GM23338 (cell line): ENCODE measurements around the gene PPP4R1. TPM values are rescaled to one million over a fixed set of nuclear protein-coding genes. Genes with fewer than 3 reads are reported as not detected.

Experiments used
- ATAC-seq: fragments of 200-7000 bp; cut with Tn5 transposase; 3 replicates; pipeline ENCODE4 v1.9.1; 2020
- DNase-seq: peaks from one replicate; pipeline ENCODE4 v3.0.0-alpha.2; 2015; ENCODE audit warnings: low spot score
- H2AFZ ChIP-seq: fragments of 200-600 bp; sonication (generic); 2 replicates; pipeline ENCODE4 v1.8.0; 2016; ENCODE audit warnings: antibody characterized with exemption, mild to moderate bottlenecking, moderate library complexity
- H3F3A ChIP-seq: fragments of 200-600 bp; sonication (generic); replicated peaks from 2 replicates; pipeline ENCODE4 v1.8.0; 2017; ENCODE audit warnings: antibody characterized with exemption, mixed run types, low read depth
- H3K27ac ChIP-seq: fragments of 200-600 bp; sonication (generic); 2 replicates; pipeline ENCODE4 v1.6.1; 2016; ENCODE audit warnings: low read depth
- H3K27me3 ChIP-seq: fragments of 200-600 bp; sonication (generic); 2 replicates; pipeline ENCODE4 v1.8.0; 2016; ENCODE audit warnings: mild to moderate bottlenecking, mixed run types, moderate library complexity; ENCODE audit not compliant: insufficient read depth
- H3K36me3 ChIP-seq: fragments of 200-600 bp; sonication (generic); 2 replicates; pipeline ENCODE4 v1.8.0; 2016; ENCODE audit warnings: mild to moderate bottlenecking; ENCODE audit not compliant: insufficient read depth
- H3K4me1 ChIP-seq: fragments of 200-600 bp; sonication (generic); 2 replicates; pipeline ENCODE4 v1.8.0; 2016; ENCODE audit warnings: mild to moderate bottlenecking, moderate library complexity; ENCODE audit not compliant: insufficient read depth
- H3K4me2 ChIP-seq: fragments of 200-600 bp; sonication (generic); 2 replicates; pipeline ENCODE4 v1.7.1; 2017; ENCODE audit warnings: mixed run types
- H3K4me3 ChIP-seq: fragments of 200-600 bp; sonication (generic); 2 replicates; pipeline ENCODE4 v1.6.1; 2016; ENCODE audit warnings: mixed run types
- H3K79me2 ChIP-seq: fragments of 200-600 bp; sonication (generic); replicated peaks from 2 replicates; pipeline ENCODE4 v1.8.0; 2017; ENCODE audit warnings: mild to moderate bottlenecking; ENCODE audit not compliant: insufficient read depth
- H3K9me2 ChIP-seq: fragments of 200-600 bp; sonication (generic); 2 replicates; pipeline ENCODE4 v1.8.0; 2017; ENCODE audit not compliant: insufficient read depth
- H4K20me1 ChIP-seq: fragments of 200-600 bp; sonication (generic); replicated peaks from 2 replicates; pipeline ENCODE4 v1.8.0; 2017; ENCODE audit warnings: mild to moderate bottlenecking; ENCODE audit not compliant: insufficient read depth
- H3K27ac Mint-ChIP-seq: 2 replicates; pipeline ENCODE4 v1.8.0; 2020; ENCODE audit warnings: inconsistent platforms, mild to moderate bottlenecking, moderate library complexity, mixed read lengths
- H3K27me3 Mint-ChIP-seq: 3 replicates; pipeline ENCODE4 v1.8.0; 2022; ENCODE audit warnings: low read depth, mild to moderate bottlenecking, moderate library complexity, mixed read lengths, inconsistent platforms; ENCODE audit not compliant: insufficient read depth, poor library complexity
- H3K36me3 Mint-ChIP-seq: 3 replicates; pipeline ENCODE4 v1.8.0; 2021; ENCODE audit warnings: low read depth, mild to moderate bottlenecking, inconsistent platforms, moderate library complexity, mixed read lengths
- H3K4me1 Mint-ChIP-seq: 3 replicates; pipeline ENCODE4 v1.8.0; 2020; ENCODE audit warnings: mild to moderate bottlenecking, inconsistent platforms, mixed read lengths
- H3K4me3 Mint-ChIP-seq: 3 replicates; pipeline ENCODE4 v1.8.0; 2021; ENCODE audit warnings: moderate library complexity, mild to moderate bottlenecking, inconsistent platforms, mixed read lengths
- H3K9me3 Mint-ChIP-seq: 3 replicates; pipeline ENCODE4 v1.8.0; 2020; ENCODE audit warnings: moderate library complexity, mild to moderate bottlenecking, inconsistent platforms, mixed read lengths
- CTCF ChIP-seq, 2 experiments: fragments of 200-600 bp in 1 of 2; sonication (generic) in 1 of 2; conservative IDR thresholded peaks; 2 replicates each; pipeline versions ENCODE4 v1.5.1 to v1.6.1; 2016 to 2017; ENCODE audit warnings: antibody characterized with exemption in 2 of 2, low read depth in 2 of 2, mild to moderate bottlenecking in 2 of 2, moderate library complexity in 1 of 2
- EZH2 ChIP-seq: fragments of 200-600 bp; sonication (generic); IDR thresholded peaks from one replicate; pipeline ENCODE4 v1.8.0; 2017; ENCODE audit warnings: antibody characterized with exemption, mild to moderate bottlenecking, low read depth; ENCODE audit not compliant: unreplicated experiment
- JUNB ChIP-seq: IDR thresholded peaks from one replicate; pipeline ENCODE4 v1.6.1; 2016; ENCODE audit warnings: antibody characterized with exemption; ENCODE audit not compliant: unreplicated experiment
- NANOG ChIP-seq: IDR thresholded peaks from 2 replicates; pipeline ENCODE4 v1.6.1; 2016; ENCODE audit warnings: antibody characterized with exemption, borderline replicate concordance
- POLR2AphosphoS5 ChIP-seq: IDR thresholded peaks from 2 replicates; pipeline ENCODE4 v1.6.1; 2016; ENCODE audit warnings: antibody characterized with exemption, low read depth
- REST ChIP-seq: IDR thresholded peaks from one replicate; pipeline ENCODE4 v1.6.1; 2018; ENCODE audit warnings: antibody characterized with exemption; ENCODE audit not compliant: unreplicated experiment
- STAT1 ChIP-seq: IDR thresholded peaks from one replicate; pipeline ENCODE4 v1.6.1; 2016; ENCODE audit warnings: antibody characterized with exemption; ENCODE audit not compliant: unreplicated experiment
- ZNF114 ChIP-seq: fragments of 250-450 bp; sonication (Bioruptor Pico); IDR thresholded peaks from 2 replicates; pipeline ENCODE4 v1.5.0; 2020; ENCODE audit warnings: mild to moderate bottlenecking, moderate library complexity
- ZNF331 ChIP-seq: fragments of 250-450 bp; sonication (Bioruptor Pico); IDR thresholded peaks from 2 replicates; pipeline ENCODE4 v1.5.0; 2020; ENCODE audit warnings: low read depth, mild to moderate bottlenecking, moderate library complexity
- polyA plus RNA-seq: library from polyadenylated mRNA; unstranded; fragments of >200 nt; fragmentation: Nextera tagmentation; extraction: Ambion mirVana; gene quantifications from 2 replicates; pipeline ENCODE4 v1.2.1, GENCODE V29; 2016
- total RNA-seq: library from RNA; depleted of rRNA; stranded (reverse); fragments of >200 nt; shearing (Covaris generic); gene quantifications from 2 replicates; pipeline ENCODE4 v1.2.3, GENCODE V29; 2014
- TF ChIP-seq, protein P1 (sequence below): IDR thresholded peaks from 2 replicates; pipeline ENCODE4 v1.6.1; 2016; ENCODE audit warnings: antibody characterized with exemption

PPP4R1 gene
- total and polyA plus RNA-seq, 2 experiments from 2014 or later = 18.1 to 79.4 TPM

- no peaks in the 10 kb centered on the region for H3K27me3 ChIP-seq
- peaks cover 68% of the 10 kb centered on the region for H3K36me3 Mint-ChIP-seq
- ATAC-seq = no peak
- H3K27ac Mint-ChIP-seq = no peak overlapping the region
- H3F3A ChIP-seq = no peaks in the 10 kb centered on the region
- peaks cover 9% of the 10 kb centered on the region; the same call in 1 of the 2 replicates for H4K20me1 ChIP-seq
- peaks cover 19% of the 10 kb centered on the region for H3K36me3 ChIP-seq
- H3K4me1 ChIP-seq = no peaks in the 10 kb centered on the region
- H3K9me3 Mint-ChIP-seq = peaks cover 9% of the 10 kb centered on the region
- H3K9me2 ChIP-seq = no peaks in the 10 kb centered on the region
- peaks cover 9% of the 10 kb centered on the region for H3K27me3 Mint-ChIP-seq
- no peak overlapping the region for H2AFZ ChIP-seq
- no peak overlapping the region for H3K4me2 ChIP-seq
- H3K4me3 Mint-ChIP-seq = no peak overlapping the region
- TF ChIP-seq POLR2AphosphoS5 (no peak), ZNF114 (no peak)
- no peaks in the 10 kb centered on the region for H3K79me2 ChIP-seq
- H3K27ac ChIP-seq = no peak overlapping the region
- H3K4me3 ChIP-seq = no peak overlapping the region
- H3K4me1 Mint-ChIP-seq = peaks cover 15% of the 10 kb centered on the region; the same call in 2 of the 3 replicates
- no peak for DNase-seq
These were observed 66.6 kb downstream of the PPP4R1 start for GRCh38 chr18:9547782-9548181.

DNA sequence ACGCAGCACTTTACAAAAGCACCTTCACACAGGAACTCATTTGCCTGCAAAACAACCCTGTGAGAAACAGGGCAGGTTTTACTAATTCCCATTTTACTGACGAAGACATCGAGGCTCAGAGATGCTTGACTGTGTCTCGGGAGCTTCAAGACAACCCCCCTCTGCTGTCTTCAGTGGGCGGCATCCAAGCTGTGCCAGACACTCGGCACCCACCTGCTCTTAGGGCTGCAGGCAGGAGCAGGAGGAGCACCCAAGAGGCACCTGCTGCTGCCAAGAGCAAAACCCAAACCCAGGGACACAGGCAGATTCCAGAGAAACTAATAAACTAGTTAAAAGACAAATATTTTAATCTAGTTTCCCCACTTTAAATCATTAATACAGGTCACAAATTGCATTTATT lies 67.9 kb downstream of the PPP4R1 start:
- Mint-ChIP-seq H3K36me3 (peaks cover 59% of the 10 kb centered on the region), H3K27ac (no peak overlapping the region), H3K4me1 (peaks cover 13% of the 10 kb centered on the region), H3K9me3 (no peaks in the 10 kb centered on the region), H3K27me3 (peaks cover 7% of the 10 kb centered on the region), H3K4me3 (no peak overlapping the region)
- Histone ChIP-seq H3K4me1 (no peaks in the 10 kb centered on the region), H4K20me1 (peaks cover 9% of the 10 kb centered on the region; the same call in 1 of the 2 replicates), H3K27me3 (no peaks in the 10 kb centered on the region), H3K79me2 (no peaks in the 10 kb centered on the region), H3K9me2 (no peaks in the 10 kb centered on the region), H3F3A (no peaks in the 10 kb centered on the region), H3K27ac (no peak overlapping the region), H3K4me2 (no peak overlapping the region), H3K4me3 (no peak overlapping the region), H3K36me3 (peaks cover 13% of the 10 kb centered on the region), H2AFZ (no peak overlapping the region)
- DNase-seq (no peak), ATAC-seq (no peak)
- TF ChIP-seq NANOG (no peak), REST (no peak), JUNB (no peak), STAT1 (no peak), CTCF (conservative IDR thresholded peaks at IDR 0.05; ENCODE audit: low read depth in 2 of 2) (no peak), EZH2 (no peak), ZNF331 (no peak)
- TF ChIP-seq, protein P1, sequence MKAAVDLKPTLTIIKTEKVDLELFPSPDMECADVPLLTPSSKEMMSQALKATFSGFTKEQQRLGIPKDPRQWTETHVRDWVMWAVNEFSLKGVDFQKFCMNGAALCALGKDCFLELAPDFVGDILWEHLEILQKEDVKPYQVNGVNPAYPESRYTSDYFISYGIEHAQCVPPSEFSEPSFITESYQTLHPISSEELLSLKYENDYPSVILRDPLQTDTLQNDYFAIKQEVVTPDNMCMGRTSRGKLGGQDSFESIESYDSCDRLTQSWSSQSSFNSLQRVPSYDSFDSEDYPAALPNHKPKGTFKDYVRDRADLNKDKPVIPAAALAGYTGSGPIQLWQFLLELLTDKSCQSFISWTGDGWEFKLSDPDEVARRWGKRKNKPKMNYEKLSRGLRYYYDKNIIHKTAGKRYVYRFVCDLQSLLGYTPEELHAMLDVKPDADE = no peak
